ENCODE measurements around the gene ITGB8. TPM values are rescaled to one million over a fixed set of nuclear protein-coding genes. Genes with fewer than 3 reads are reported as not detected.
A peak's percentile ranks its signal among the peaks of the same experiment; 100 is the strongest.
"Not testable (repeated sequence)": the region's sequence is repeated elsewhere in the genome, so short reads cannot be mapped to it uniquely, and the experiment has no call there.

ITGB8 gene
- total RNA-seq, 1 donor = 13.0 TPM

DNA sequence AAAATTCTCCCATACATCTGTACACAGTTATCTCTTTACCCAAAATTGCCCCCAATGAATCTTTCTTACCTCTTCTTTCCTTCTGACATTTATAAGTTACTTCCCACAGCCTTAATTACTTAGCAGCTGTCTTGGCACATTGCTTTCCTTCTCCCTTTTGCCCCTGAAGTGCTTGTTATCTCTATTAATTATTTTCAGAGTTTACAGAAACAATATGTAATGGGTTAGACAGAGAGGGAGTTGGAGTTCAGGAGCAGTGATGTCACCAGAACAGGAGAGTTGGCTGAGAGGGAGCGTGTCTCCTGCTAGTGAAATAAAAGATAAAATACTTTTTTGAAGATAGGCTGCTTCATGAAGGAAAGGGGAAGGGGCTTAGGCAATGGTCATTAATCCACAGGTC lies 57.4 kb downstream of the ITGB8 start:
- H3K4me3 ChIP-seq (ENCODE audit: low read depth, low read length) = no peak overlapping the region
- no peak for TF ChIP-seq CTCF (IDR thresholded peaks at IDR 0.05; ENCODE audit: insufficient read depth, low read depth, low read length)
- no peak for DNase-seq (ENCODE audit: low read depth)

- DNase-seq (ENCODE audit: low read depth); H3K4me3 ChIP-seq (ENCODE audit: low read depth, low read length): not testable (repeated sequence)
Observed at GRCh38 chr7:20389192-20389591, 58.5 kb downstream of the ITGB8 start.

GRCh38 chr7:20393021-20393610 lies 62.4 kb downstream of the ITGB8 start:
- TF ChIP-seq CTCF (IDR thresholded peaks at IDR 0.05; ENCODE audit: insufficient read depth, low read depth, low read length) = no peak
- no peak for DNase-seq (ENCODE audit: low read depth)
- no peak overlapping the region for H3K4me3 ChIP-seq (ENCODE audit: low read depth, low read length)

DNA sequence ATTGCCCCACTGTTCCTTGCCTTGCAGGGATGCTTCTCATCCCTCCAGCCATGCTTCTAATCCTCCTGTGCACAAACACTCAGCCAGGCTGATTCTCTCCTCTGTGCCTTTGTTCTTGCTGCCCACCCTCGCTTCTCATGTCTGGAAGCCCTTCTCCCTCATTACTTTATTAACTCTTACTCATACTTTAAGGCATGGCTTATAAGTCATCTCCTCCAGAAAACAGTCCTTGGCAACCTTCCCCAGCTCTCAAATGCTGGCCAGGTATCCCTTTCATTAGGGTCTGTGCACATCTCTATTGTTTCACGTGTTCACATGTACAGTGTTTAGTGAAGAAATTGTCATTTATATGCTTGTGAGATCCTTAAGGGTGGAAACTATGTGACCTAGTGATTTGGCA lies 62.9 kb downstream of the ITGB8 start:
- no peak for TF ChIP-seq CTCF (IDR thresholded peaks at IDR 0.05; ENCODE audit: insufficient read depth, low read depth, low read length)
- no peak for DNase-seq (ENCODE audit: low read depth)
- no peak overlapping the region for H3K4me3 ChIP-seq (ENCODE audit: low read depth, low read length)

GRCh38 chr7:20394284-20394683 lies 63.6 kb downstream of the ITGB8 start:
- no peak for TF ChIP-seq CTCF (IDR thresholded peaks at IDR 0.05; ENCODE audit: insufficient read depth, low read depth, low read length)

GRCh38 chr7:20395104-20395503 lies 64.4 kb downstream of the ITGB8 start:
- TF ChIP-seq CTCF (IDR thresholded peaks at IDR 0.05; ENCODE audit: insufficient read depth, low read depth, low read length) = no peak
- peak; percentile 21 for DNase-seq (ENCODE audit: low read depth)
- H3K4me3 ChIP-seq (ENCODE audit: low read depth, low read length) = no peak overlapping the region

More at GRCh38 chr7:20394284-20394683, 63.6 kb downstream of the ITGB8 start:
- H3K4me3 ChIP-seq (ENCODE audit: low read depth, low read length) = no peak overlapping the region
- DNase-seq (ENCODE audit: low read depth) = no peak

DNA sequence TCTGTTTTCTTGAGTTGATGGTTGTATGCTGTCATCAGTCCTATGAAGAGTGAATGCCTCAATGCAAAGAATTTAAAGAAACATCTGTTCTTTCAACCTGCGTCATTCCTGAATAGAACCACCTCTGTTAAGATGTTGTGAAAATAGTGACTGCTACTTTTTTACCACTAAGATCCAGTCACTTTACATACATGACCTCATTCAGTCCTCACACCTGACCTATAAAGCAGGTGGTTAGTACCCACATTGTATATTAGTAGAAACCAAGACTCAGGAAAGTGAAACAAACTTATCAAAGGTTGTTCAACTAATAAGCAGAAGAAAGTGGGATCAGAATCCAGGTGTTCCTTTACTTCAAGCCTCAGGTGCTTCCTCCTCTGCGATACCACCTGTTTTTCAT lies 64.8 kb downstream of the ITGB8 start:
- no peak for TF ChIP-seq CTCF (IDR thresholded peaks at IDR 0.05; ENCODE audit: insufficient read depth, low read depth, low read length)
- no peak for DNase-seq (ENCODE audit: low read depth)
- H3K4me3 ChIP-seq (ENCODE audit: low read depth, low read length) = no peak overlapping the region

Data from fibroblast of villous mesenchyme (primary cell).